Measurements from ENCODE around the gene EYS.

The EYS gene

DNA sequence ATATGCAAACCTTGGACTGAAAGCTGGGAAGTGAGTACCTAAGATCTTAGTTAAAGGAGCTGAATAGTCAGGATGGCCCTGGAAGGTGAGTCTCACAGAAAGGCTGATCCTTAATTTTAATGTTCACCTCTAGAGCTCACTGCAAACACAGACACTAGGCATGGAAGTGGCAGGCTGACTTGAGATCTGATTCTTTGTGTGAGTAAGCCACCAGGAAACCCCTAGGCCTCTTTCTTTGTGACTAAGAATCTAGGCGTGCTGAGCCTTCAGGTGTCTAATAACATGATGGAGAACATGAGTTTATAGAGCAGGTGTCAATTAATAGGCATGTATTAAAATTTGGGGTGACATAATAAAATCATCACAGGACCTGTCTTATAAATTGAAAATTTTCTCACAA is 642.2 kb downstream of the EYS start:
- TF ChIP-seq GLIS3 (CRISPR knock-in tag; IDR thresholded peaks at IDR 0.05), result no peak
- no peak for TF ChIP-seq TCF4 (CRISPR knock-in tag; IDR thresholded peaks at IDR 0.05; ENCODE audit: borderline replicate concordance)
- TF ChIP-seq BACH2 (CRISPR knock-in tag; IDR thresholded peaks at IDR 0.05; ENCODE audit: borderline replicate concordance), result no peak
- no peak for TF ChIP-seq ZC3H10 (CRISPR knock-in tag; IDR thresholded peaks at IDR 0.05)
- TF ChIP-seq RARB (CRISPR knock-in tag; IDR thresholded peaks at IDR 0.05), result no peak
- ATAC-seq, result no peak

GRCh38 chr6:65059568-65059967 is 647.5 kb downstream of the EYS start:
- ATAC-seq, result no peak
- TF ChIP-seq ZFP3 (CRISPR knock-in tag; IDR thresholded peaks at IDR 0.05) (no peak), ESRRG (CRISPR knock-in tag; IDR thresholded peaks at IDR 0.05) (no peak), ZC3H10 (CRISPR knock-in tag; IDR thresholded peaks at IDR 0.05) (no peak), ARNTL (CRISPR knock-in tag; IDR thresholded peaks at IDR 0.05; ENCODE audit: borderline replicate concordance, low read depth) (no peak), ISL1 (CRISPR knock-in tag; IDR thresholded peaks at IDR 0.05) (no peak), TCF4 (CRISPR knock-in tag; IDR thresholded peaks at IDR 0.05; ENCODE audit: borderline replicate concordance) (no peak), RARB (CRISPR knock-in tag; IDR thresholded peaks at IDR 0.05) (no peak), CSDC2 (CRISPR knock-in tag; IDR thresholded peaks at IDR 0.05) (no peak), PPARA (CRISPR knock-in tag; IDR thresholded peaks at IDR 0.05; ENCODE audit: borderline replicate concordance) (no peak)
- TF ChIP-seq, protein P1, sequence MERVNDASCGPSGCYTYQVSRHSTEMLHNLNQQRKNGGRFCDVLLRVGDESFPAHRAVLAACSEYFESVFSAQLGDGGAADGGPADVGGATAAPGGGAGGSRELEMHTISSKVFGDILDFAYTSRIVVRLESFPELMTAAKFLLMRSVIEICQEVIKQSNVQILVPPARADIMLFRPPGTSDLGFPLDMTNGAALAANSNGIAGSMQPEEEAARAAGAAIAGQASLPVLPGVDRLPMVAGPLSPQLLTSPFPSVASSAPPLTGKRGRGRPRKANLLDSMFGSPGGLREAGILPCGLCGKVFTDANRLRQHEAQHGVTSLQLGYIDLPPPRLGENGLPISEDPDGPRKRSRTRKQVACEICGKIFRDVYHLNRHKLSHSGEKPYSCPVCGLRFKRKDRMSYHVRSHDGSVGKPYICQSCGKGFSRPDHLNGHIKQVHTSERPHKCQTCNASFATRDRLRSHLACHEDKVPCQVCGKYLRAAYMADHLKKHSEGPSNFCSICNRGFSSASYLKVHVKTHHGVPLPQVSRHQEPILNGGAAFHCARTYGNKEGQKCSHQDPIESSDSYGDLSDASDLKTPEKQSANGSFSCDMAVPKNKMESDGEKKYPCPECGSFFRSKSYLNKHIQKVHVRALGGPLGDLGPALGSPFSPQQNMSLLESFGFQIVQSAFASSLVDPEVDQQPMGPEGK (CRISPR knock-in tag; IDR thresholded peaks at IDR 0.05; ENCODE audit: borderline replicate concordance), result no peak

DNA sequence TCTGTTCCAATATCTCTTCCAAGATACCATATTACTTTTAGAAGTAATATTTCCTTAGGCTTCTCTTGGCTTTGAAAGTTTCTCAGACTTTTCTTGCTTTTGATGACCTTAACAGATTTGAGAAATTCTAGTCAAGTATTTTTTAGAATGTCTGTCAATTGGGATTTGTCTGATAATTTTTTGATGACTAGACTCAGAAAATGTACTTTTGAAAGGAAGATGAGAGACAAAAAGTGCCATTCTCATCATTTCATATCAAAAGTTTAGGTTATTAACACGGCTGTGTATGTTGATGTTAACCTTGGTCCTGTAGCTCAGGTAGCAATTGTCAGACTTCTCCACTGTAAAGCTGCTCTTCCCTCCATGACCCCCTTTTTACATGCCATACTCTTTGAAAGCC is 651.5 kb downstream of the EYS start:
- no peak for ATAC-seq
- no peak for TF ChIP-seq RARB (CRISPR knock-in tag; IDR thresholded peaks at IDR 0.05)
- TF ChIP-seq SNAI2 (CRISPR knock-in tag; IDR thresholded peaks at IDR 0.05), result no peak
- no peak for TF ChIP-seq ZNF8 (CRISPR knock-in tag; IDR thresholded peaks at IDR 0.05)
- TF ChIP-seq TCF4 (CRISPR knock-in tag; IDR thresholded peaks at IDR 0.05; ENCODE audit: borderline replicate concordance), result no peak
- TF ChIP-seq, protein P2, sequence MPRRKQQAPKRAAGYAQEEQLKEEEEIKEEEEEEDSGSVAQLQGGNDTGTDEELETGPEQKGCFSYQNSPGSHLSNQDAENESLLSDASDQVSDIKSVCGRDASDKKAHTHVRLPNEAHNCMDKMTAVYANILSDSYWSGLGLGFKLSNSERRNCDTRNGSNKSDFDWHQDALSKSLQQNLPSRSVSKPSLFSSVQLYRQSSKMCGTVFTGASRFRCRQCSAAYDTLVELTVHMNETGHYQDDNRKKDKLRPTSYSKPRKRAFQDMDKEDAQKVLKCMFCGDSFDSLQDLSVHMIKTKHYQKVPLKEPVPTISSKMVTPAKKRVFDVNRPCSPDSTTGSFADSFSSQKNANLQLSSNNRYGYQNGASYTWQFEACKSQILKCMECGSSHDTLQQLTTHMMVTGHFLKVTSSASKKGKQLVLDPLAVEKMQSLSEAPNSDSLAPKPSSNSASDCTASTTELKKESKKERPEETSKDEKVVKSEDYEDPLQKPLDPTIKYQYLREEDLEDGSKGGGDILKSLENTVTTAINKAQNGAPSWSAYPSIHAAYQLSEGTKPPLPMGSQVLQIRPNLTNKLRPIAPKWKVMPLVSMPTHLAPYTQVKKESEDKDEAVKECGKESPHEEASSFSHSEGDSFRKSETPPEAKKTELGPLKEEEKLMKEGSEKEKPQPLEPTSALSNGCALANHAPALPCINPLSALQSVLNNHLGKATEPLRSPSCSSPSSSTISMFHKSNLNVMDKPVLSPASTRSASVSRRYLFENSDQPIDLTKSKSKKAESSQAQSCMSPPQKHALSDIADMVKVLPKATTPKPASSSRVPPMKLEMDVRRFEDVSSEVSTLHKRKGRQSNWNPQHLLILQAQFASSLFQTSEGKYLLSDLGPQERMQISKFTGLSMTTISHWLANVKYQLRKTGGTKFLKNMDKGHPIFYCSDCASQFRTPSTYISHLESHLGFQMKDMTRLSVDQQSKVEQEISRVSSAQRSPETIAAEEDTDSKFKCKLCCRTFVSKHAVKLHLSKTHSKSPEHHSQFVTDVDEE (CRISPR knock-in tag; IDR thresholded peaks at IDR 0.05), result no peak
- TF ChIP-seq ESRRG (CRISPR knock-in tag; IDR thresholded peaks at IDR 0.05), result no peak
- no peak for TF ChIP-seq ZFP3 (CRISPR knock-in tag; IDR thresholded peaks at IDR 0.05)
- TF ChIP-seq, protein P3, sequence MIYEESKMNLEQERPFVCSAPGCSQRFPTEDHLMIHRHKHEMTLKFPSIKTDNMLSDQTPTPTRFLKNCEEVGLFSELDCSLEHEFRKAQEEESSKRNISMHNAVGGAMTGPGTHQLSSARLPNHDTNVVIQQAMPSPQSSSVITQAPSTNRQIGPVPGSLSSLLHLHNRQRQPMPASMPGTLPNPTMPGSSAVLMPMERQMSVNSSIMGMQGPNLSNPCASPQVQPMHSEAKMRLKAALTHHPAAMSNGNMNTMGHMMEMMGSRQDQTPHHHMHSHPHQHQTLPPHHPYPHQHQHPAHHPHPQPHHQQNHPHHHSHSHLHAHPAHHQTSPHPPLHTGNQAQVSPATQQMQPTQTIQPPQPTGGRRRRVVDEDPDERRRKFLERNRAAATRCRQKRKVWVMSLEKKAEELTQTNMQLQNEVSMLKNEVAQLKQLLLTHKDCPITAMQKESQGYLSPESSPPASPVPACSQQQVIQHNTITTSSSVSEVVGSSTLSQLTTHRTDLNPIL (CRISPR knock-in tag; IDR thresholded peaks at IDR 0.05; ENCODE audit: low read depth), result no peak
- no peak for TF ChIP-seq GLIS3 (CRISPR knock-in tag; IDR thresholded peaks at IDR 0.05)
- TF ChIP-seq ZNF565 (CRISPR knock-in tag; conservative IDR thresholded peaks at IDR 0.05; ENCODE audit: low read depth), result no peak

- no peak for ATAC-seq
- TF ChIP-seq RARB (CRISPR knock-in tag; IDR thresholded peaks at IDR 0.05) (no peak), ZFP3 (CRISPR knock-in tag; IDR thresholded peaks at IDR 0.05) (no peak), CSDC2 (CRISPR knock-in tag; IDR thresholded peaks at IDR 0.05) (no peak), ZNF8 (CRISPR knock-in tag; IDR thresholded peaks at IDR 0.05) (no peak), ZNF70 (CRISPR knock-in tag; IDR thresholded peaks at IDR 0.05) (no peak), ZC3H10 (CRISPR knock-in tag; IDR thresholded peaks at IDR 0.05) (no peak), ARNTL (CRISPR knock-in tag; IDR thresholded peaks at IDR 0.05; ENCODE audit: borderline replicate concordance, low read depth) (no peak), TOX (CRISPR knock-in tag; IDR thresholded peaks at IDR 0.05; ENCODE audit: borderline replicate concordance) (no peak), ZFP30 (CRISPR knock-in tag; IDR thresholded peaks at IDR 0.05) (no peak), OSR1 (CRISPR knock-in tag; IDR thresholded peaks at IDR 0.05) (no peak), ISL1 (CRISPR knock-in tag; IDR thresholded peaks at IDR 0.05) (no peak), ZNF565 (CRISPR knock-in tag; conservative IDR thresholded peaks at IDR 0.05; ENCODE audit: low read depth) (no peak), BACH2 (CRISPR knock-in tag; IDR thresholded peaks at IDR 0.05; ENCODE audit: borderline replicate concordance) (no peak), SNAI2 (CRISPR knock-in tag; IDR thresholded peaks at IDR 0.05) (no peak), PPARA (CRISPR knock-in tag; IDR thresholded peaks at IDR 0.05; ENCODE audit: borderline replicate concordance) (no peak), CSRNP3 (CRISPR knock-in tag; IDR thresholded peaks at IDR 0.05) (no peak)
- TF ChIP-seq, protein P2 (CRISPR knock-in tag; IDR thresholded peaks at IDR 0.05), result no peak
- TF ChIP-seq, protein P1 (CRISPR knock-in tag; IDR thresholded peaks at IDR 0.05; ENCODE audit: borderline replicate concordance), result no peak
Observed at GRCh38 chr6:65052626-65053025, 654.4 kb downstream of the EYS start.

Data from SK-N-SH treated with all-trans-retinoic acid at 6 μM for 48 hours (cell line).